ENCODE results near the gene OR10G7. TPM values are rescaled to one million over a fixed set of nuclear protein-coding genes. Genes with fewer than 3 reads are reported as not detected.

The OR10G7 gene
- total RNA-seq, 2 donors from 2014 or later = not detected

DNA sequence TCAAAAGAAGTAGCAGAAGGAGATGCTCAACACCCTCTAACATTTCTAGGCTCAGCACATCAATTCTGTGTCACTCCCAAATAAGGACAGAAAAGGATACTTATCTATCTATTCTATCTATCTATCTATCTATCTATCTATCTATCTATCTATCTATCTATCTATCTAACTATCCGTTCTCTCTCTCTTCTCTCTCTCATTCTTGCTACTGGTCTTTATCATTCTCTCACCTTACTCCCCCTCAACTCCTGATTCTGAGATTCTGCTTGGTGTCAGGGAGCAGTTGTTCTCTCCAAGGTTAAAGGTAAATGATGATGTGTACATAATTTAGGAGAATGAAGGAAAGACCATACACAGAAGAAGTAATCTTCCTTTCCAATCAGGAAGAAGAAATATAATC is 46.0 kb downstream of the OR10G7 start, which contains the start of gene OR10G6:
OR10G6 (minus strand) TSS at position 43 of the 400 bp plus-strand sequence; CDS start at position 43, 0 bp downstream.
- Histone ChIP-seq H3K4me3 (ENCODE audit: low read length) (no peak within 1 kb of the TSS), H3K4me1 (ENCODE audit: control insufficient read depth, insufficient read depth, low read length) (no peaks in the 10 kb centered on the region), H3K9me3 (ENCODE audit: control insufficient read depth, low read length) (no peaks in the 10 kb centered on the region), H3K9ac (ENCODE audit: extremely low read depth, low read length, poor library complexity, severe bottlenecking) (no peak within 1 kb of the TSS), H3K27me3 (ENCODE audit: control insufficient read depth, insufficient read depth, low read length, poor library complexity, severe bottlenecking) (no peaks in the 10 kb centered on the region), H3K36me3 (ENCODE audit: control insufficient read depth, insufficient read depth, low read length) (no peaks in the 10 kb centered on the region), H3K27ac (ENCODE audit: low read depth, low read length) (no peak within 1 kb of the TSS)
- WGBS, 2 experiments (ENCODE audit: insufficient coverage in 1 of 2, insufficient read length in 1 of 2) = 96 to 100% methylated on average over 1 of the region's 1 CpG
- DNase-seq = no peak
- TF ChIP-seq, protein P1, sequence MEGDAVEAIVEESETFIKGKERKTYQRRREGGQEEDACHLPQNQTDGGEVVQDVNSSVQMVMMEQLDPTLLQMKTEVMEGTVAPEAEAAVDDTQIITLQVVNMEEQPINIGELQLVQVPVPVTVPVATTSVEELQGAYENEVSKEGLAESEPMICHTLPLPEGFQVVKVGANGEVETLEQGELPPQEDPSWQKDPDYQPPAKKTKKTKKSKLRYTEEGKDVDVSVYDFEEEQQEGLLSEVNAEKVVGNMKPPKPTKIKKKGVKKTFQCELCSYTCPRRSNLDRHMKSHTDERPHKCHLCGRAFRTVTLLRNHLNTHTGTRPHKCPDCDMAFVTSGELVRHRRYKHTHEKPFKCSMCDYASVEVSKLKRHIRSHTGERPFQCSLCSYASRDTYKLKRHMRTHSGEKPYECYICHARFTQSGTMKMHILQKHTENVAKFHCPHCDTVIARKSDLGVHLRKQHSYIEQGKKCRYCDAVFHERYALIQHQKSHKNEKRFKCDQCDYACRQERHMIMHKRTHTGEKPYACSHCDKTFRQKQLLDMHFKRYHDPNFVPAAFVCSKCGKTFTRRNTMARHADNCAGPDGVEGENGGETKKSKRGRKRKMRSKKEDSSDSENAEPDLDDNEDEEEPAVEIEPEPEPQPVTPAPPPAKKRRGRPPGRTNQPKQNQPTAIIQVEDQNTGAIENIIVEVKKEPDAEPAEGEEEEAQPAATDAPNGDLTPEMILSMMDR (conservative IDR thresholded peaks at IDR 0.05) = no peak
- no peaks in the 10 kb centered on the region for H3K9me3 Mint-ChIP-seq
- no peaks in the 10 kb centered on the region for H3K27me3 Mint-ChIP-seq (ENCODE audit: insufficient read depth)
- H3K4me3 Mint-ChIP-seq = no peak within 1 kb of the TSS
- no peaks in the 10 kb centered on the region for H3K36me3 Mint-ChIP-seq (ENCODE audit: low read depth)
- no peak within 1 kb of the TSS for H3K27ac Mint-ChIP-seq
- H3K4me1 Mint-ChIP-seq = no peaks in the 10 kb centered on the region

Other genes starting within 250 kb of the OR10G7 start
- gene OR6M1, start 235.0 kb downstream of the OR10G7 start, total RNA-seq = not detected
- not detected for gene TMEM225, start 155.7 kb downstream of the OR10G7 start, total RNA-seq
- gene OR8D4, start 139.2 kb downstream of the OR10G7 start, total RNA-seq = under 1 TPM in 1 of 2 donors, not detected in 1; 0.13 TPM
- under 1 TPM in 1 of 2 donors, not detected in 1; 0.24 TPM for gene OR4D5, start 101.7 kb downstream of the OR10G7 start, total RNA-seq
- gene OR6T1, start 97.5 kb downstream of the OR10G7 start, total RNA-seq = not detected
- gene OR10S1, start 63.5 kb downstream of the OR10G7 start, total RNA-seq = not detected
- gene OR10G6, start 46.2 kb downstream of the OR10G7 start, total RNA-seq = not detected
- gene OR10G4, start 28.3 kb downstream of the OR10G7 start, total RNA-seq = not detected
- not detected for gene OR10G9, start 18.3 kb downstream of the OR10G7 start, total RNA-seq
- gene OR10G8, start 14.5 kb downstream of the OR10G7 start, total RNA-seq = not detected
- 10 to 100 TPM; 38.3 to 65.4 TPM for gene VWA5A, start 74.1 kb upstream of the OR10G7 start, total RNA-seq
- under 1 TPM in 1 of 2 donors, not detected in 1; 0.37 TPM for gene OR10D3, start 142.0 kb upstream of the OR10G7 start, total RNA-seq
- under 1 TPM in 1 of 2 donors, not detected in 1; 0.11 TPM for gene OR8G1, start 199.8 kb upstream of the OR10G7 start, total RNA-seq
- under 1 TPM in 1 of 2 donors, not detected in 1; 0.18 TPM for gene OR8G5, start 215.1 kb upstream of the OR10G7 start, total RNA-seq

Measured in endodermal cell (in vitro differentiated cells).